ENCODE data around the gene ACKR2.
"Not testable (repeated sequence)": the region's sequence is repeated elsewhere in the genome, so short reads cannot be mapped to it uniquely, and the experiment has no call there.

ACKR2 gene

DNA sequence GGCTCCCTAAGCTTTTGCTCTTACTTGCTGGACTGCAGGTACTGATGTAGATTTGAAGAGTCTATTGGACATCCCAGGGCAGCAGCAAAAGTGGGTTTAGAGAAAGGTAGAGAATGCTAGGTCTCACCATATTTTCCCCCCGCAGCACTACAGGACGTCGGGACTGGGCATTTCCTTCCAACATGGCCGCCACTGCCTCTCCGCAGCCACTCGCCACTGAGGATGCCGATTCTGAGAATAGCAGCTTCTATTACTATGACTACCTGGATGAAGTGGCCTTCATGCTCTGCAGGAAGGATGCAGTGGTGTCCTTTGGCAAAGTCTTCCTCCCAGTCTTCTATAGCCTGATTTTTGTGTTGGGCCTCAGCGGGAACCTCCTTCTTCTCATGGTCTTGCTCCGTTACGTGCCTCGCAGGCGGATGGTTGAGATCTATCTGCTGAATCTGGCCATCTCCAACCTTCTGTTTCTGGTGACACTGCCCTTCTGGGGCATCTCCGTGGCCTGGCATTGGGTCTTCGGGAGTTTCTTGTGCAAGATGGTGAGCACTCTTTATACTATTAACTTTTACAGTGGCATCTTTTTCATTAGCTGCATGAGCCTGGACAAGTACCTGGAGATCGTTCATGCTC is 55.2 kb downstream of the ACKR2 start:
- no peak for DNase-seq

DNA sequence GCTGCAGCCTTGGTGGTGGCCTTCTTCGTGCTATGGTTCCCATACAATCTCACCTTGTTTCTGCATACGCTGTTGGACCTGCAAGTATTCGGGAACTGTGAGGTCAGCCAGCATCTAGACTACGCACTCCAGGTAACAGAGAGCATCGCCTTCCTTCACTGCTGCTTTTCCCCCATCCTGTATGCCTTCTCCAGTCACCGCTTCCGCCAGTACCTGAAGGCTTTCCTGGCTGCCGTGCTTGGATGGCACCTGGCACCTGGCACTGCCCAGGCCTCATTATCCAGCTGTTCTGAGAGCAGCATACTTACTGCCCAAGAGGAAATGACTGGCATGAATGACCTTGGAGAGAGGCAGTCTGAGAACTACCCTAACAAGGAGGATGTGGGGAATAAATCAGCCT is 56.0 kb downstream of the ACKR2 start:
- DNase-seq, result no peak

DNA sequence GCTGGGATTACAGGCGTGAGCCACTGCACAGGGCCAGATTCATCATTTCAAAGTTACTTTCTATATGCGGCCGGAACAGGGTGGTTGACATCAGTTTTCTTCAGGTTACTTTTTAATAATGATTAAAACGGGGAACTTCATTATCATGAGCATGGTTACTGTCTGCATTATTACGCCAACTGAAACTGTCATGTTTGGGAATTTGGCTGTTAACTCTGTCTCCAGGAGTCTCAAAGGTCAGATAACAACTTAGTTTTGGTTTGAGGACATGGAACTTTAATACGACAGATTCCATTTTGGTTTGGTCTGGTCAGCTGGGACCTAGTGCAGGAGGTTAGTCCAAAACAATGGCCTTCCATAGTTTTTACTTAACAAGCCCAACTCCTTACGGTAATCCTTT is 57.9 kb downstream of the ACKR2 start:
- DNase-seq, result no peak

DNA sequence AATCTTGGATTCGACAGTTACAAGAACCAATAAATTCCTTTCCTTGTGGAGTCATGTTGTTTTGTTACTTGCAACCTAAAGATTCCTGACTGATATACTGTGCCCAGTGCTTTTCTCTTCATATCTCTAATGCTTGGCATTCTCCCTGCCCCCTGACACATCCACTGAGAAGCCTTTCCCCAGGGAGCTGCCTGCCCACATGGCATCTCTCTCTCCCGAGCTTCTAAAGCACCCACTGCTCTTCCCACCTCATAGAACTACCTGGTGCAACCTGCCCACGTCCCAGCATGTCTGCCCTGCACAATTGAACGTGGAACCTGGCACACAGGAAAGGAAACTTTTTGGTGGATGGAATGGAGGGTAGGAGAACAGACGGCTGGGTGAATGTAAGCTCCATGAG is 59.6 kb downstream of the ACKR2 start:
- no peak for DNase-seq

DNA sequence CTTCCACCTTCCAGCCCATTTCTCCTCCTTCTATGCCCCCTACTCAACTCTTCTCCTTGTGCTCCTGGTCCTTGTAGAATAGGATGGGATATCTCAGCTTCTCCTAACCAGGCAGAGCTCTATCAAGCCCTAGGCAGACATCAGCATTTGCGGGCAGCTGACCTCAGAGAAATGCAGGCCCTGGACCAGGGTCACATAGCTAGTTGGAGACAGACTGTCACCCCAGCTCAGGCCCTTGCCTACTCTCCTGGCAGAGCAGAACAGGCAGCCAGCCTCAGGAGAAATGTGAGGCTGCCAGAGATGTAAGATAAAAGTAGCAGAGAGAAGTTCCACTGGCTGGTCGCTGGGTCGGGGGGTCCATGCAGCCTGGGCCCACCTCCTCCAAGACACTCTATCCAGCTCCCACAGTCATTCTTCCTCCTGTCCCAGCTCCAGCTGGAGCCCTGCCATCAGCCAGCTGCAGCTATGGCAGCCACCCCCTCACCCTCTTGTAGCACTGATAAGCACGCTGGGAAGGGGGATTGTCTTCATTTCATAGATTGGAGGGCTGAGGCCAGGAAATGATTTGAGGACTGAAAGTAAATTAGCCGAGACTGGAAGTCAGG is 62.4 kb downstream of the ACKR2 start:
- DNase-seq, result no peak

DNA sequence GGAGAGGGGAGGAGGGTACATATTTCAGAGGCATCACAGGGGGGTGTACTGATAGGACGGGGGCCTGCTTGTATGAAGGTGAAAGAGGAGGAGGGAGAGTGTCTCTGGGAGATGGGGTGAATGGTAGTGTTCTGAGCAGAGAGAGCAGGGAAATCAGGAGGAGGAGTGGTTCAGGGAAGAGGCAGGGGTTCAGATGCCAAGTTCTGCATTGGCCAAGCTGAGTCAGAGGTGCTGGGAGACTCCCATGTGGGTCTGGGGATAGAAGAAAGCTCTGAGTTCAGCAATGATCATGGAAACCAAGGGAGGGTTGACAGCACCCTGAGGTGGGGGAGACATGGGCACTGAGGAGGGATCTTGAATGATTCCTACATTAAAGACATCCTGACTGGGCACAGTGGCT is 63.5 kb downstream of the ACKR2 start:
- DNase-seq, result no peak

DNA sequence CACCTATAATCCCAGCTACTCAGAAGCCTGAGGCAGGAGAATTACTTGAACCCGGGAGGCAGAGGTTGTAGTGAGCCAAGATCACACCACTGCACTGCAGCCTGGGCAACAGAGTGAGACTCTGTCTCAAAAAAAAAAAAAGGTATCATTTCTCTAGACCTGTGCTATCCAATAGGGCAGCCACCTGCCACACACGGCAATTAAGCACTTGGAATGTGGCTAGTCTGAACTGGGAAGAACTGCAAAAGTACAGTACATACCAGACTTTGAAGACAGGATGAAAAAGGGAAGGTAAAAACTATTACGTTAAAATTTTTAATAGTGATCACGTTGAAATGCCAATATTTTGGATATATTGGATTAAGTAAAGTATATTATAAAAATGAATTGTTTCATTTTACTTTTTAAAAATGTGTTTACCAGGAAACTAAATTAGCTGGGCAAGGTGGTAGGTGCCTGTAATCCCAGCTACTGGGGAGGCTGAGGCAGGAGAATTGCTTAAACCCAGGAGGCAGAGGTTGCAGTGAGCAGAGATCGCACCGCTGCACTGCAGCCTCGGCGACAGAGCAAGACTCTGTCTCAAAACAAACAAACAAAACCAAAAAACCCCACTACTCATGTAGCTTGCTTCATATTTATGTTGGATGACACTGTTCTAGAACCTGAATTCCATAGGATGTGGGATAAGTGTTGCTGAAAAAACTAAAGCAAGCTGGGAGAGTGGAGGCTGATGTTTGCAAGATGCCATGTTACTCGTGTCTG is 64.2 kb downstream of the ACKR2 start:
- DNase-seq, result no peak

DNA sequence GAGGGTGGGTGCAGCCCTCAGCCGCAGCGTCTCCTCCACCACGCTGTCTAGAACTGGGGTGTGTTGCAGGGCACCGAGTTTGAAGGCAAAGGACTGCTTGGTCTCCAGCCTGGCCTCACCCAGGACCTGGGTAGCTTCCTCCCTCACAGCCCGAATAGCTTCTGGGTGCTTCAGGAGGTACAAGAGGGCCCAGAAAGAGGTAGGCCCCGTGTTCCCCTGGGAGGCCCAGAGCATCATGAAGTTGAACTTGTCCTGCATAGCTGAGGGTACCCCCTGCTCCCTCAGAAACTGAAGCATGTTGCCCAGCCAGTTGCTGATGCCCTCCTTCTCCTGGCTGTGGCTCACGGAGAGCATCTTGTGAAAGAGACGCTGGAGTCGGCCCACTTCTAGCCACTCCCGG is 65.5 kb downstream of the ACKR2 start:
- no peak for DNase-seq

DNA sequence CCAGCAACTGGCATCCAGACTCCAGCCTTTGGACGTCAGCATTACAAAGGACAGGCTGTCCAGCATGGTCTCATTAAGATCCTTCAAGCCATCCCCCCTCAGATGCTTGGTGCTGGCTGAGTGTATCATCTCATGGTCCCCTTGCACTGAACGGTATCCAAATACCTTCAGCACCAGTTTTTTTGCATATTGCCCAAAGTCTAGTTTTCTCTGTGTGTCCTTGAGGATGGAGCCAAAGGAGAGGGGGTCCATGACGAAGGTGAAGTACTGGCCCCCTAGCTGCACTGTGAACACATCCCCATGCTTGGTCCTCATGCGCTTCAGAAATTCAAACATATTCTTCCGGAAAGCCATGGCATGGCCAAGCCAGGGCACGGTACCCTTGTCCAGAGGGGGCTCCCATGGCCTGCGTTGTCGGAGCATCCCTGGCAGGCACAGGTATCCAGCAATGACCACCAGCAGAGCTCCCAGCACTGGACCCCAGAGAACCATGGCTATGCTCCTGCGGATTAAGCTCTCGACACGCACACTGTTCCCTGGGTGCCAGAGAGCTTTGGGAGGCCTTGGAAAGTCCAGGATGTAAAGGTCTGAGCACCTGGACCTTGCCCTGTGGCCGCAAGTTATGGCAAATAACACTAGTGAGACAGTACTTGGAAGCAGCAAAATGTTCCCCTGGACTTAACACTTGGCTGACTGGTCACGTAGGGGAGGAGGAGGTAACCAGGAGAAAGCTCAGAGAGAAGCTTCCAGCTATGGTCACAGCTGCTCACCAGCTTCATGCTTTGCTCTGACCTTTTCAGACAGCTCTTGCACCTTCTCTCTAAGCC is 66.3 kb downstream of the ACKR2 start, which contains the start of gene CYP8B1:
CYP8B1 (minus strand) TSS at position 555 of the 827 bp plus-strand sequence; CDS start at position 492, 63 bp downstream.
- DNase-seq, result no peak

DNA sequence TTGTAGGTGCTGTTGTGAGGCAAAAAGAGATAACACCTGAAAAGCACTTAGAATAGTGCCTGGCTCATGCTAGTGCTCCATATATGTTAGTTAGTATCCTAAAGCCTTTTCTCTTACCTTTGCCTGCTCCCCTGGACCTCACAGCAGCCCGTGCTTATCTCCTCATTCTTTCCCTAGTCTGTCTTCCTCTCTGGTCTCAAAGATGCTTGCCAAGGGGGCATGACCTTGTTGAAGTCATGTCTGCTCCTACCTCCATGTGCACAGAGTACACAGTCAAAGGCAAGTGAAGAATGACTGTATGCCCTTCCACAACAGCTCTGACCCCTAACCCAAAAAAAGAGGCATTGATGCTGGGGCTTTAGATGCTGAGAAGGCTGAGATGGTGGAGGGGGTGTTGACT is 67.2 kb downstream of the ACKR2 start:
- no peak for DNase-seq

DNA sequence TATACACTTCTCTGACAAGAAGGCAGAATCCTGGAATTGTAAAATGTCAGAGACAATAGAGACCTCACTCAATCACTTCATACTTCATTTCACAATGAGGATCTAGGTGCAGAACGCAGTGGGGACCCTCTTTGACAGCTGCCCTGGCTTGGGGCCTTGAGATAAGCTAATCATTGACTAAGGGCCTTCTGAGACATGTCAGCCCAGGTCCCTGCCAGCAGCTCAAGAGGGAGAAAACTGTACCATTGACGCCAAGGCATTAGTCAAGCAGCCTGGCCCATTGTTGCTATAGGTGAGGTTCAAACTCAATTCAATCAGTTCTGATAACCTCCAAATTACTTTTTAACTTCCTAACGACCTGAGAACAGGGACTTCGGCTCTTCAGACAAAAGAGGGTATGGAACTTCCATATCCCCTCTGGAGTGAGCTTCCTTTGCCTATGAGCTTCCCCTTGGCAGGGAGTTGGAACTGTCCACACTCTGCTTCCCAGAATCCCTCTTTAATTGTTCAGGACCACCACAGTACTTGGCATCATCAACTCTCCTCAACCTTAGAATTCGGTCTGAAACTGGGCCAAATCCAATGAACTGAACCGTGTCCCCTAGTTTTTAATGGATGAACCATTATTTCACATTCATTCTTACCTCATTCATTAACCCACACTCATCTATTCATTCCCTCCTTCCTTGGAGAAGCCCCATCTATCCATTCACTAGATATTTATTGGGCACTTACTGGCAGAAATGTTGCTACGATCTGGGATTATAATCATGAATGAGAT is 67.9 kb downstream of the ACKR2 start:
- no peak for DNase-seq

DNA sequence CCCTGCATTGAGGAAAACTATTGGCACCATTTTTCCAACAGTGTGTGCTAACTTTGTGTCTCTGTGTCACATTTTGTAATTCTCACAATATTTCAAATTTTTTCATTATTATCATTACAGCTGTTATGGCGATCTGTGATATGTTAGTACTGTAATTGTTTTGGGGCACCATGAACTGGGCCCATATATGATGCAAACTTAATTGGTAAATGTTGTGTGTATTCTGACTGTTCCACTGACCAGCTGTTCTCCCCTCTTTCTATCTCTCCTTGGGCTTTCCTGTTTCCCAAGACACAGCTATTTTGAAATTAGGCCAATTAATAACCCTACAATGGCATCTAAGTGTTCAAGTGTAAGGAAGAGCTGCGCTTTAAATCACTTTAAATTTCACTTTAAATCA is 68.6 kb downstream of the ACKR2 start:
- DNase-seq, result no peak

DNA sequence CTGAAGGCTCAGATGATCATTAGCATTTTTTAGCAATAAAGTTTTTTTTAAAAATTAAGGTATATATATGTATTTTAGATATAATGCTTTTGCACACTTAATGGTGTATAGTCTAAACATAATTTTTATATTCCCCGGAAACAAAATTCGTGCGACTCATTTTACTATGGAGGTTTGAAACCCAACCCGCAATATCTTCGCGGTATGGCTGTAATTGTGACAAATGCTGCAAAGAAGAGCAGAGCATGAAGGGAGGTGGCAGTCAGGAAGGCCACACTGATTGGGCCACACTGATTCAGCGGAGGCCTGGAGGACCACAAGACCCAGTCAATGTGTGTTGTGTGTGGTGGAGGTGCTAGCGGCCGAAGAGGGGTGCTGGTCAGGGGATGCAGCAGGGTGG is 70.9 kb downstream of the ACKR2 start:
- no peak for DNase-seq

DNA sequence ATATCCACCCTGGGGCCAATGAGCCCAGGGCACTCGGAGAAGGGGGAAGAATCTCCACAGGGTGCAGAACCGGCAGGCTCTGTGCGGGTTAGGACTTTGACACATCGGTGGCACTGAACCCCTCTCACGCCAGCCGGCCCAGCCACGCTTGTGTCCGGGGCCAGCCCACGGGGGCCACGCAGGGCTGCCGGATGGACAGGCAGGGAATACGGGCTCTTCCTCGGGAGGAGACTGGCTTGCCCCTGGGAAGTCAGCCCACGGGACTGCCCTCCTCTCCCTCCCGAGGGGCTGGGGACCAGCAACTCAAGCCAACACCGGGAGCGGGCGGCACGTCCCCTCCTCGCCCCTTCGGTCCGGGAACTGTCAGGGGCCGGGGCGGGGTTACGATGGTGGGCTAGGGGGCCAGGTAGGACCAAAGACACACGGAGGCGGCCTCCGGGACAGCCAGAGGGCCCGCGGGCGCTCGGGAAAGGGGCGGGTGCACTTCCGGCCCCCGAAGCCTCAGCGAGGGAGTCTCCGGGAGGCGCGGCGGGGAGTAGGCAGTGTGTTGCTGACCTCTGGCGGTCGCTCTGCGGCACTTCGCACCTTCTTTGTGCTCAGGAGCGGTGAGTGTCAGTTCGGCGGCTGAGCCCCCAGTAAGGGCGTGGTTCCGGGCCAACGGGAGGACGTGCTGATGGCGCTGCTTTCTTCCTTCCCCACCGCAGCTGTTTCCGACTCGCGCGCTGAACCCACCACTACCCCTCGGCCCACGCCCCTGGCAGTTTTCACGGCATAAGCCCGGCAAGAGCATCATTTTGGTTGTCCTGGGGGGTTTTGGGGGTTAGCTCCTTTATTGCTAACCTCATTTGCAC is 71.6 kb downstream of the ACKR2 start:
- DNase-seq, result peak; percentile 73 to 92 (median 81)

DNA sequence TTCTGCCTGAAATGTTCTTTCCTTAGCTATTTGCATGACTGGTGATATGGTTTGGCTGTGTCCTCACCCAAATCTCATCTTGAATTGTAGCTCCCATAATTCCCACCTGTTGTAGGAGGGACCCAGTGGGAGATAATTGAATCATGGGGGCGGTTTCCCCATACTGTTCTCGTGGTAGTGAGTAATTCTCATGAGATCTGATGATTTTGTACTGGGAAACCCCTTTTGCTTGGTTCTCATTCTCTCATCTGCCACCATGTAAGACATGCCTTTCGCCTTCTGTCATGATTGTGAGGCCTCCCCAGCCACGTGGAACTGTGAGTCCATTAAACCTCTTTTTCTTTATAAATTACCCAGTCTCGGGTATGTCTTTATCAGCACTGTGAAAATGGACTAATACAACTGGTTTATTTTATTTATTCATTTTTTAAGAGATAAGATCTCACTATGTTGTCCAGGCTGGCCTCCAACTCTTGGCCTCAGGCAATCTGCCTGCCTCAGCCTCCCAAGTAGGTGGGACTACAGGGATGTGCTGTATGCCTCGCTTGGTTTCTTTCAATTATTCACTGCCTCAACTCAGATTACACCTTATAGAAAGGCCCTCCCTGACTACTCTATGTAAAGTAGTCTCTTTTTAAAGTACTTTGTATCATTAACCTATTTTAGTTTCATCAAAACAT is 74.1 kb downstream of the ACKR2 start:
- not testable (repeated sequence) for DNase-seq

DNA sequence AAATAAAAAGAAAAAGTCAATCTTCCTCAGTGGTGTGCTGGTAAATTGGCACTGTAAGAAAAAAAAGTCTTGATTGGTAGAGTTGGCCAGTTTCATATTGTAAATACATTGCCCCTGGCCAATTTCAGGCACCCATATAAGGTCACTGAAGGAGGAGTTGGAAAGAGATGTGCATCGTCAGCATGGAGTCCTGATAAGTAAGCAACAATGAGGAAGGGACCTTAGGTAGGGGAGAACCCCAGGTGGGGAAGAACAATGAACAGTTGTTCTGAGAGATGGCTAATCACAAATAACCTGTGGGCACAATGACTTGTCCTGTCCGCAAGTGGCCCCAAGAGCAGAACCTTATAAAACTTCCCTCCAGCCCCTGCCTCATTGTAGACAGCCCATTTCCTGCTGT is 75.1 kb downstream of the ACKR2 start:
- DNase-seq, result no peak

DNA sequence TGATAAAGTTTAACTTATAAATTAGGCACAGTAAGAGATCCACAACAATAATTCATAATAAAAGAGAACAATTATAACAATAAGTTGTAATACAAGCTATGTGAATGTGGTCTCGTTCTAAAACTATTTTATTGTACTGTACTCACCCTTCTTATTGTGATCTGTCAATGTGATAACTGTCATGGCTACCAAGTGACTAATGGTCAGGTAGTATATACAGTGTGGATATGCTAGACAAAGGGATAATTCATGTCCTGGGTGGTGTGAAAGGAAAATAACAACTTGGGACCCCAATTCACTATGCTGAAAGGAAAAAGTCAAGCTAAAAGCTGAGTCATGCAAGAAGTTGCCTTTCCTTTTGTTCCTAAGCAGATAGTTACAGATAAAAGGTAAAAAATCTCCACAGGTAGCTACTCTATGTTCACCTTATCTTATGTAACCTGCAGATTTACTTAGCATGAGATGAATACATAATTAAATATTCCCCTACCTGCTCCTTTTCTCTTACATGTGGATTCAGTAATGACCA is 77.1 kb downstream of the ACKR2 start:
- DNase-seq, result no peak

DNA sequence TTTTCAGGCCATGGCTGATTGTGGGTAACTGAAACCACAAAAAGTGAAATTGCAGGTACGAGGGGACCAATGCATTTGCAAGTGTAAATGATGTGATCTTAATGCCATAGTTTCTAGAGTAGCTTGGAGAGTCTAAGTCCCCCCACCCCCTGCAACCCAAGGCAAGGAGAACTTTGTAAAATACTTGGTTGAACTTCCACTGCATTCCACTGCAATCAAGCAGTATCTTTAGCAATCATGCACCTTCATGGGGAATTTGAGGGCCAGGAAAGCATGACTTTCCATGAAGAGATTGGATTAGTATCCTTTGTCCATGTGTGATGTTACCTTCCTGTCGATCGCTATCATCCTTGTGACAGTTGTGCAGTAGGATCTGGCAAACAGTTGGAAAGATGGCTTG is 77.8 kb downstream of the ACKR2 start:
- no peak for DNase-seq

DNA sequence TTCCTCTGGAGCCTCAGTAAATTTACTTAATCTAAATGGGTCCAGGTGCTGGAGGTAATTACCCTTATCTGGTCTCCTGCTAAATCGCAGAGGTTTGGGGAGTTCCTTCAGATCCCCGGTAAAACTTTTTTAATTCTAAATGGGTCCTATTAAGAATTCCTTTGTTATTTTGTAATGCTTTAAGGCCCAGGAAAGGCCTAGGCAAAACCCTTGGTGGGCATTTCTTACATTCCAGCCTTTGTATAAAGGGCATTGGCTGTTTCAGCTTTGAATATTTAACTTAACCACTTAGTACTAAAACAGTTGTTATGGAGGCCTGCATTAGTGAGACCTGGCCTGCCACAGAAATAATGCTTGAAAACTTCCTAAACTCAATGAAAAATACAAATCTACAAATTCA is 81.8 kb downstream of the ACKR2 start:
- DNase-seq, result no peak

DNA sequence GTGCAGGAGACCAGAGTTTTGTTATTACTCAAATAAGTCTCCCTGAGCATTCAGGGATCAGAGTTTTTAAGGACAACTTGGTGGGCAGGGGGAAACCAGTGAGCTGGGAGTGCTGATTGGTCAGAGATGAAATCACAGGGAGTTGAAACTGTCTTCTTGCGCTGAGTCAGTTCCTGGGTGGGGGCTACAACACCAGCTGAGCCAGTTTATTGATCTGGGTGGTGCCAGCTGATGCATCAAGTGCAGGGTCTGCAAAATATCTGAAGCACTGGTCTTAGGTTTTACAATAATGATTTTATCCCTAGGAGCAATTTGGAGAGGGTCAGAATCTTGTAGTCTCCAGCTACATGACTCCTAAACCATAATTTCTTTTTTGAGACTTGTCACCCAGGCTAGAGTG is 82.9 kb downstream of the ACKR2 start:
- no peak for DNase-seq

DNA sequence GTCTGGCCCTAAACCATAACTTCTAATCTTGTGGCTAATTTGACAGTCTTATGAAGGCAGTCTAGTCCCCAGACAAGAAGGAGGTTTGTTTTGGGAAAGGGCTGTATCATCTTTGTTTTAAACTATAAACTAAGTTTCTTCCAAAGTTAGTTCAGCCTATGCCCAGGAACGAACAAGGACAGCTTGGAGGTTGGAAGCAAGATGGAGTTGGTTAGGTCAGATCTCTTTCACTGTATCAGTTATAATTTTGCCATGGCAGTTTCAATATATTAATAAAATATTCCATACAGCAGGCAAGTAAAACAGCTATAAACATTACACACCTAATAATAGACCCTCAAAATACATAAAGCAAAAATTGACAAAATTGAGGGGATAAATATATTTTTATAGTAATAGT is 83.6 kb downstream of the ACKR2 start:
- no peak for DNase-seq
